Measurements from ENCODE around the gene GCGR. TPM values are rescaled to one million over a fixed set of nuclear protein-coding genes. Genes with fewer than 3 reads are reported as not detected.

Gene GCGR
- total and polyA plus RNA-seq, 2 donors (not counting 1 experiment from before 2014, with no cell fraction given), result not detected

DNA sequence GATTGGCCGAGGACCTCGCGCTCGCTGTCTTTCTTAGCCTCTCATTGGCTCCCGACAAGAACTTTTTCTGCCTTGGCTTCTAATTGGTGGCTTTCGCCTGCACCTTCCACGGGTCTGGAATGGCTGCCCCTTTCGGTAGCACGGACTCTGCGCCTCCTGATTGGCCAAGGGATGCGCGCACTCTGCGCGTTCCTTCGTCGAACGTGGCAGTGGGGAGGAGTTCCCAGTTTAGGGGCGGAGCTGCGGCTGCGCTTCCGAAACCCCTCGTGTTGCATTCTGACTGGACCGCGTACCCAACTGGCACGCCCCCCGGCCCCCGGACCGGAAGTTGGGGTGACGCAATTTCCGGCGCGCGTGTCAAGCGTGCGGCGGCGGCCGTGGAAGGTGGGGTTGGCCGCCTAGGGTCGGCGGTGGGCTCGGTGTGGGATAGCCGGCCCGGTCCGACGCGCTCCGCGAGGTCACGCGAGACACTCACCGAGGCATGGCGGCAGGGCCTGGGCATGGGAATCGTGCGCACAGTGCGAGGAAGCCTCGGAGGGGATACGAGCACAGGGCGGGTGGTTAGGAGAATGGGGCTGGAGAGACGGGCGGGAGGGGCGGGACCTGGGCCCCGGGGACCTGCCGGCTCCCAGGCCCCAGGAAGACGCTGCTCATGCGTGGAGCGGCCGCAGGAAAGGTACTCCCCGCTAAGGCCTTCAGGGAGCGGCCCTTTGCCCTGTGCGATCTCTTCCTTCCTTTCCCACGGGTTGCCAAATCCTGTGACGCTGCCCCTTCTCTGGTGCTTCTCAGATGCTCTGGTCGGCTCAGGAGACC, 57.0 kb downstream of the GCGR start:
- Histone ChIP-seq H3K4me2 (replicated peaks; ENCODE audit: low read depth, low read length, poor library complexity, severe bottlenecking) (peak overlapping the region; percentile 80), H3K4me3 (ENCODE audit: control extremely low read depth in 1 of 5, extremely low read depth in 1 of 5, insufficient read depth in 1 of 5, low read depth in 2 of 5, low read length in 4 of 5) (peak overlapping the region; percentile 39 to 75 (median 71)), H3K9me3 (ENCODE audit: control extremely low read depth in 1 of 3, control insufficient read depth in 2 of 3, insufficient read depth in 1 of 3, low read length in 2 of 3) (no peaks in the 10 kb centered on the region), H3K4me1 (ENCODE audit: control insufficient read depth in 2 of 2, insufficient read depth in 2 of 2, low read length in 2 of 2) (peaks cover 17 to 26% of the 10 kb centered on the region in 2 donors), H3K27me3 (replicated peaks in 1 of 4; ENCODE audit: control extremely low read depth in 1 of 4, control insufficient read depth in 3 of 4, insufficient read depth in 4 of 4, low read length in 3 of 4) (no peaks in the 10 kb centered on the region), H3K79me2 (ENCODE audit: control insufficient read depth, insufficient read depth, low read length) (peaks cover 60% of the 10 kb centered on the region), H3K36me3 (replicated peaks in 1 of 2; ENCODE audit: control extremely low read depth in 1 of 2, control insufficient read depth in 1 of 2, extremely low read depth in 1 of 2, insufficient read depth in 2 of 2, low read length in 1 of 2) (peaks cover 0 to 15% of the 10 kb centered on the region in 2 experiments), H2AFZ (ENCODE audit: insufficient read depth, low read depth, low read length, poor library complexity, severe bottlenecking) (peak overlapping the region; percentile 60), H3K9ac (ENCODE audit: low read length) (peak overlapping the region; percentile 72), H3K27ac (ENCODE audit: low read length in 2 of 2) (peak overlapping the region; percentile 94 to 98), H4K20me1 (ENCODE audit: control insufficient read depth, insufficient read depth, low read length, poor library complexity, severe bottlenecking) (peaks cover 40% of the 10 kb centered on the region)
- ChIA-PET CTCF (interaction anchor here (0.8 to 1.6 kb wide), 3 partner anchors 9 to 158 kb away, joined by 4 to 7 read pairs (median 4); partner anchors contain the start of genes ARHGDIA and MRPL12), POLR2A (interaction anchor here (0.7 to 2.5 kb wide), 4 partner anchors 9 to 28 kb away, joined by 6 to 15 read pairs (median 8); partner anchors contain the start of genes ARHGDIA and MCRIP1)
- intact Hi-C loops (cut with micrococcal nuclease), result loop anchor here (1.0 to 10.0 kb wide), 11 partner anchors 10 to 434 kb away; partner anchors contain the start of genes ALYREF, ANAPC11, ARHGDIA and ARL16
- TF ChIP-seq CTCF (IDR thresholded peaks at IDR 0.05) (no peak), EZH2 (IDR thresholded peaks at IDR 0.05; ENCODE audit: borderline replicate concordance, insufficient read depth, low read depth, low read length, poor library complexity, severe bottlenecking) (peak; percentile 100)
- Mint-ChIP-seq H3K27ac (peak overlapping the region; percentile 96), H3K4me1 (peaks cover 32% of the 10 kb centered on the region), H3K27me3 (no peaks in the 10 kb centered on the region), H3K9me3 (ENCODE audit: insufficient read depth) (no peaks in the 10 kb centered on the region), H3K4me3 (peak overlapping the region; percentile 92)
- peak; percentile 91 for DNase-seq
- under 1% methylated on average over 74 of the region's 74 CpGs for WGBS (ENCODE audit: insufficient coverage)
- peak; percentile 89 for ATAC-seq (ENCODE audit: low read depth)

Measured in B cell (primary cell).